Measurements from ENCODE around the gene SOX1. TPM values are rescaled to one million over a fixed set of nuclear protein-coding genes. Genes with fewer than 3 reads are reported as not detected.

Gene SOX1
- total RNA-seq: under 1 TPM in 1 of 2 donors, not detected in 1; 0.08 TPM
- long read RNA-seq: 0 reads

- peak; percentile 37 for ATAC-seq
- intact Hi-C loops (cut with DNase I, micrococcal nuclease): no loop called here
- DNase-seq: no peak
Measured at GRCh38 chr13:112067116-112067741, at the start of gene SOX1. TSS of gene SOX1 (plus strand) at chr13:112067149. CDS start at chr13:112067659, 510 bp downstream.

GRCh38 chr13:112024577-112024976 lies 42.4 kb upstream of the SOX1 start:
- DNase-seq: no peak
- ATAC-seq: no peak
- intact Hi-C loops (cut with DNase I, micrococcal nuclease): no loop called here

- ATAC-seq (no peak), DNase-seq (no peak)
- intact Hi-C loops (cut with DNase I, micrococcal nuclease): no loop called here
Measured at GRCh38 chr13:112027250-112027649, 39.7 kb upstream of the SOX1 start.

- DNase-seq: no peak
- intact Hi-C loops (cut with DNase I, micrococcal nuclease): no loop called here
- ATAC-seq: no peak
Measured at GRCh38 chr13:112028481-112028880, 38.5 kb upstream of the SOX1 start.

GRCh38 chr13:112029143-112029542 lies 37.8 kb upstream of the SOX1 start:
- intact Hi-C loops (cut with DNase I, micrococcal nuclease): no loop called here
- DNase-seq (no peak), ATAC-seq (no peak)

GRCh38 chr13:112032186-112032993 lies 34.6 kb upstream of the SOX1 start:
- intact Hi-C loops (cut with DNase I, micrococcal nuclease): no loop called here
- ATAC-seq: no peak
- no peak for DNase-seq

GRCh38 chr13:112034231-112034630 lies 32.7 kb upstream of the SOX1 start:
- no peak for DNase-seq

GRCh38 chr13:112034846-112035245 lies 32.1 kb upstream of the SOX1 start:
- intact Hi-C loops (cut with DNase I, micrococcal nuclease): no loop called here
- no peak for ATAC-seq
- DNase-seq: no peak

More at GRCh38 chr13:112034231-112034630, 32.7 kb upstream of the SOX1 start:
- no peak for ATAC-seq
- intact Hi-C loops (cut with DNase I, micrococcal nuclease): no loop called here

GRCh38 chr13:112042496-112042895 lies 24.5 kb upstream of the SOX1 start:
- no peak for DNase-seq
- no peak for ATAC-seq
- intact Hi-C loops (cut with DNase I, micrococcal nuclease): no loop called here

- ATAC-seq: no peak
- intact Hi-C loops (cut with DNase I, micrococcal nuclease): no loop called here
- DNase-seq: no peak
Measured at GRCh38 chr13:112052213-112052612, 14.7 kb upstream of the SOX1 start.

- ATAC-seq: no peak
Measured at GRCh38 chr13:112053167-112053743, 13.7 kb upstream of the SOX1 start.

GRCh38 chr13:112053744-112054615 lies 13.0 kb upstream of the SOX1 start:
- DNase-seq: no peak
- intact Hi-C loops (cut with DNase I, micrococcal nuclease): no loop called here
- ATAC-seq: no peak

More at GRCh38 chr13:112053167-112053743, 13.7 kb upstream of the SOX1 start:
- no peak for DNase-seq
- intact Hi-C loops (cut with DNase I, micrococcal nuclease): no loop called here

GRCh38 chr13:112054616-112055015 lies 12.3 kb upstream of the SOX1 start:
- DNase-seq: no peak
- intact Hi-C loops (cut with DNase I, micrococcal nuclease): no loop called here
- ATAC-seq: no peak

GRCh38 chr13:112055036-112055914 lies 11.7 kb upstream of the SOX1 start:
- no peak for ATAC-seq

GRCh38 chr13:112055915-112056269 lies 11.1 kb upstream of the SOX1 start:
- ATAC-seq: no peak
- intact Hi-C loops (cut with DNase I, micrococcal nuclease): no loop called here
- DNase-seq: no peak

More at GRCh38 chr13:112055036-112055914, 11.7 kb upstream of the SOX1 start:
- intact Hi-C loops (cut with DNase I, micrococcal nuclease): no loop called here
- no peak for DNase-seq

- intact Hi-C loops (cut with DNase I, micrococcal nuclease): no loop called here
- DNase-seq: no peak
- no peak for ATAC-seq
Measured at GRCh38 chr13:112056284-112056727, 10.6 kb upstream of the SOX1 start.

- DNase-seq (no peak), ATAC-seq (no peak)
- intact Hi-C loops (cut with DNase I, micrococcal nuclease): no loop called here
Measured at GRCh38 chr13:112056739-112057438, 10.1 kb upstream of the SOX1 start.

- DNase-seq: no peak
- ATAC-seq: no peak
- intact Hi-C loops (cut with DNase I, micrococcal nuclease): no loop called here
Measured at GRCh38 chr13:112057439-112057735, 9.6 kb upstream of the SOX1 start.
